WTC11 (cell line): ENCODE results near the gene SLC7A8. TPM values are rescaled to one million over a fixed set of nuclear protein-coding genes. Genes with fewer than 3 reads are reported as not detected.
A peak's percentile ranks its signal among the peaks of the same experiment; 100 is the strongest.

Source experiments
- ARID4B ChIP-seq: sonication (generic); formaldehyde crosslinking; IDR thresholded peaks from 2 replicates; pipeline ENCODE4 v1.8.0; 2023; ENCODE audit warnings: missing genetic modification reagents, mild to moderate bottlenecking, borderline replicate concordance
- ATF3 ChIP-seq: sonication (generic); formaldehyde crosslinking; conservative IDR thresholded peaks from 2 replicates; pipeline ENCODE4 v1.8.1; 2022; ENCODE audit warnings: mild to moderate bottlenecking, missing genetic modification reagents
- CREM ChIP-seq: sonication (generic); formaldehyde crosslinking; IDR thresholded peaks from 2 replicates; pipeline ENCODE4 v1.8.1; 2022; ENCODE audit warnings: mild to moderate bottlenecking, missing genetic modification reagents, moderate library complexity
- E2F4 ChIP-seq: sonication (generic); formaldehyde crosslinking; IDR thresholded peaks from 2 replicates; pipeline ENCODE4 v1.8.1; 2022; ENCODE audit warnings: low read depth, mild to moderate bottlenecking, moderate library complexity, missing genetic modification reagents, borderline replicate concordance
- E2F5 ChIP-seq: sonication (generic); formaldehyde crosslinking; IDR thresholded peaks from 2 replicates; pipeline ENCODE4 v1.8.1; 2022; ENCODE audit warnings: mild to moderate bottlenecking, moderate library complexity, missing genetic modification reagents
- ESRRA ChIP-seq: sonication (generic); formaldehyde crosslinking; IDR thresholded peaks from 2 replicates; pipeline ENCODE4 v1.8.1; 2022; ENCODE audit warnings: mild to moderate bottlenecking, missing genetic modification reagents, borderline replicate concordance
- FOXP1 ChIP-seq: sonication (generic); formaldehyde crosslinking; IDR thresholded peaks from 2 replicates; pipeline ENCODE4 v1.8.0; 2022; ENCODE audit warnings: missing genetic modification reagents, mild to moderate bottlenecking, moderate library complexity, borderline replicate concordance
- GRHL2 ChIP-seq: fragments of 250-450 bp; sonication (Bioruptor Pico); IDR thresholded peaks from 2 replicates; pipeline ENCODE4 v1.8.0; 2022; ENCODE audit warnings: mild to moderate bottlenecking, moderate library complexity; ENCODE audit not compliant: insufficient replicate concordance, severe bottlenecking
- GTF2I ChIP-seq: fragments of 250-450 bp; sonication (Bioruptor Pico); conservative IDR thresholded peaks from 2 replicates; pipeline ENCODE4 v1.4.0; 2021; ENCODE audit warnings: mild to moderate bottlenecking
- NFATC4 ChIP-seq: fragments of 250-450 bp; sonication (Bioruptor Pico); IDR thresholded peaks from 2 replicates; pipeline ENCODE4 v1.9.0; 2021; ENCODE audit warnings: mild to moderate bottlenecking
- NR1H2 ChIP-seq: sonication (generic); formaldehyde crosslinking; IDR thresholded peaks from 2 replicates; pipeline ENCODE4 v1.9.0; 2021; ENCODE audit warnings: mild to moderate bottlenecking, moderate library complexity, missing genetic modification reagents
- NR3C1 ChIP-seq: sonication (generic); formaldehyde crosslinking; conservative IDR thresholded peaks from 2 replicates; pipeline ENCODE4 v1.8.1; 2023; ENCODE audit warnings: low read depth, mild to moderate bottlenecking, missing genetic modification reagents
- OVOL2 ChIP-seq: fragments of 250-450 bp; sonication (Bioruptor Pico); IDR thresholded peaks from 2 replicates; pipeline ENCODE4 v1.9.0; 2021; ENCODE audit warnings: mild to moderate bottlenecking, borderline replicate concordance
- PRDM15 ChIP-seq: sonication (generic); formaldehyde crosslinking; IDR thresholded peaks from 2 replicates; pipeline ENCODE4 v1.8.0; 2022; ENCODE audit warnings: missing genetic modification reagents
- PRRX2 ChIP-seq: fragments of 250-450 bp; sonication (Bioruptor Pico); IDR thresholded peaks from 2 replicates; pipeline ENCODE4 v1.8.0; 2021; ENCODE audit warnings: mild to moderate bottlenecking
- RELA ChIP-seq: sonication (generic); formaldehyde crosslinking; IDR thresholded peaks from 2 replicates; pipeline ENCODE4 v1.8.1; 2022; ENCODE audit warnings: missing genetic modification reagents, mild to moderate bottlenecking, borderline replicate concordance
- RORB ChIP-seq: fragments of 250-450 bp; sonication (Bioruptor Pico); IDR thresholded peaks from 2 replicates; pipeline ENCODE4 v1.9.0; 2021; ENCODE audit warnings: mild to moderate bottlenecking
- SMAD3 ChIP-seq: sonication (generic); formaldehyde crosslinking; IDR thresholded peaks from 2 replicates; pipeline ENCODE4 v1.8.0; 2022; ENCODE audit warnings: missing genetic modification reagents, mild to moderate bottlenecking, borderline replicate concordance
- TP53 ChIP-seq: sonication (generic); formaldehyde crosslinking; IDR thresholded peaks from 2 replicates; pipeline ENCODE4 v1.8.1; 2023; ENCODE audit warnings: mild to moderate bottlenecking, missing genetic modification reagents
- ZNF138 ChIP-seq: sonication (generic); formaldehyde crosslinking; conservative IDR thresholded peaks from 2 replicates; pipeline ENCODE4 v1.8.1; 2022; ENCODE audit warnings: mild to moderate bottlenecking, moderate library complexity, missing genetic modification reagents
- ZNF532 ChIP-seq: fragments of 250-450 bp; sonication (Bioruptor Pico); IDR thresholded peaks from 2 replicates; pipeline ENCODE4 v1.9.0; 2021; ENCODE audit warnings: mild to moderate bottlenecking, borderline replicate concordance
- ZNF671 ChIP-seq: fragments of 250-450 bp; sonication (Bioruptor Pico); IDR thresholded peaks from 2 replicates; pipeline ENCODE4 v1.8.0; 2021; ENCODE audit warnings: mild to moderate bottlenecking
- total RNA-seq: library from RNA; stranded (reverse); gene quantifications from 3 replicates; pipeline ENCODE4 v1.2.3, GENCODE V29; 2021

SLC7A8 gene
- total RNA-seq, 1 experiment from 2014 or later: 207 TPM

GRCh38 chr14:23160924-23161522 is 22.4 kb downstream of the SLC7A8 start (continued):
- TF ChIP-seq SMAD3 (CRISPR knock-in tag) (no peak), FOXP1 (CRISPR knock-in tag) (peak; percentile 66; the same call in 1 of the 2 replicates), NR3C1 (CRISPR knock-in tag) (no peak), ZNF532 (CRISPR knock-in tag) (0 out of 2 replicates have a peak, but pooled peaks have one; percentile 21), PRDM15 (no peak), ZNF138 (CRISPR knock-in tag) (no peak), RELA (no peak), NR1H2 (CRISPR knock-in tag) (no peak), ARID4B (CRISPR knock-in tag) (no peak), ZNF671 (CRISPR knock-in tag) (no peak), PRRX2 (CRISPR knock-in tag) (no peak), OVOL2 (CRISPR knock-in tag) (no peak), E2F4 (no peak), RORB (CRISPR knock-in tag) (no peak), ATF3 (CRISPR knock-in tag) (no peak), GRHL2 (CRISPR knock-in tag) (no peak), NFATC4 (CRISPR knock-in tag) (no peak), ESRRA (CRISPR knock-in tag) (peak; percentile 90; the same call in 1 of the 2 replicates), E2F5 (CRISPR knock-in tag) (no peak), TP53 (CRISPR knock-in tag) (no peak), CREM (CRISPR knock-in tag) (no peak), GTF2I (CRISPR knock-in tag) (peak; percentile 30; the same call in 1 of the 2 replicates)
